LNCaP clone FGC (cell line): ENCODE measurements around the gene MYCL.
"Not testable (repeated sequence)": the region's sequence is repeated elsewhere in the genome, so short reads cannot be mapped to it uniquely, and the experiment has no call there.

Source experiments
- DNase-seq: peaks from one replicate; pipeline ENCODE4 v3.0.0-alpha.2; 2011; ENCODE audit warnings: low read depth
- H3K4me3 ChIP-seq: 2 replicates; pipeline ENCODE4 v1.5.1; 2011; ENCODE audit warnings: mild to moderate bottlenecking, low read depth, low read length, control low read depth
- CTCF ChIP-seq: IDR thresholded peaks from 2 replicates; pipeline ENCODE4 v1.5.1; 2012; ENCODE audit warnings: mild to moderate bottlenecking; ENCODE audit not compliant: control insufficient read depth, insufficient read depth; ENCODE audit errors: extremely low read depth

The MYCL gene

GRCh38 chr1:39885516-39885915 lies 16.2 kb downstream of the MYCL start:
- no peak for TF ChIP-seq CTCF
- DNase-seq, result no peak
- no peak overlapping the region for H3K4me3 ChIP-seq

GRCh38 chr1:39882152-39882551 lies 19.6 kb downstream of the MYCL start:
- DNase-seq, result no peak
- no peak for TF ChIP-seq CTCF
- peak overlapping the region; percentile 97 for H3K4me3 ChIP-seq

GRCh38 chr1:39877980-39878956 lies 23.4 kb downstream of the MYCL start:
- no peak for TF ChIP-seq CTCF
- no peak for DNase-seq
- 0 out of 2 replicates have a peak overlapping the region, but pooled peaks have one; percentile 22 for H3K4me3 ChIP-seq

GRCh38 chr1:39877231-39877778 lies 24.4 kb downstream of the MYCL start:
- H3K4me3 ChIP-seq, result no peak overlapping the region
- no peak for TF ChIP-seq CTCF
- peak; percentile 94 for DNase-seq

GRCh38 chr1:39876144-39876543 lies 25.6 kb downstream of the MYCL start:
- TF ChIP-seq CTCF, result no peak
- no peak overlapping the region for H3K4me3 ChIP-seq
- no peak for DNase-seq

- no peak overlapping the region for H3K4me3 ChIP-seq
- no peak for TF ChIP-seq CTCF
- no peak for DNase-seq
Observed at GRCh38 chr1:39872698-39873097, 29.0 kb downstream of the MYCL start.

- no peak for DNase-seq
- H3K4me3 ChIP-seq, result peak overlapping the region; percentile 16
- no peak for TF ChIP-seq CTCF
Observed at GRCh38 chr1:39871796-39872195, 29.9 kb downstream of the MYCL start.

- not testable (repeated sequence) for H3K4me3 ChIP-seq, DNase-seq
Observed at GRCh38 chr1:39871043-39871442, 30.7 kb downstream of the MYCL start.

- DNase-seq, H3K4me3 ChIP-seq: not testable (repeated sequence)
Observed at GRCh38 chr1:39869538-39870112, 32.1 kb downstream of the MYCL start.
